GM12892 (cell line): ENCODE measurements around the gene GCLC.

ENCODE experiments used
- POLR2A ChIP-seq: IDR thresholded peaks from 2 replicates; pipeline ENCODE4 v1.6.1; 2011; ENCODE audit warnings: low read depth, low read length, control low read depth
- POLR2AphosphoS5 ChIP-seq: IDR thresholded peaks from 2 replicates; pipeline ENCODE4 v1.6.1; 2011; ENCODE audit warnings: low read depth, low read length, control low read depth
- TAF1 ChIP-seq: IDR thresholded peaks from 2 replicates; pipeline ENCODE4 v1.6.1; 2011; ENCODE audit warnings: low read depth, mild to moderate bottlenecking, control low read depth, low read length, borderline replicate concordance

GRCh38 chr6:53532061-53532797 is 12.7 kb downstream of the GCLC start:
- TF ChIP-seq POLR2A (no peak), POLR2AphosphoS5 (no peak), TAF1 (no peak)
